Measurements from ENCODE around the gene CORO7. TPM values are rescaled to one million over a fixed set of nuclear protein-coding genes. Genes with fewer than 3 reads are reported as not detected.

Gene CORO7
- total RNA-seq, 1 experiment from 2014 or later, result 16.5 TPM

- DNase-seq (ENCODE audit: low spot score), result no peak
Observed at GRCh38 chr16:4322121-4323052, 94.0 kb downstream of the CORO7 start.

GRCh38 chr16:4321286-4322120 lies 94.9 kb downstream of the CORO7 start:
- DNase-seq (ENCODE audit: low spot score), result no peak

GRCh38 chr16:4320571-4321137 lies 95.7 kb downstream of the CORO7 start:
- no peak for DNase-seq (ENCODE audit: low spot score)

GRCh38 chr16:4319454-4320421 lies 96.7 kb downstream of the CORO7 start:
- DNase-seq (ENCODE audit: low spot score), result peak; percentile 56

- DNase-seq (ENCODE audit: low spot score), result no peak
Observed at GRCh38 chr16:4318967-4319366, 97.4 kb downstream of the CORO7 start.

GRCh38 chr16:4318451-4318910 lies 97.9 kb downstream of the CORO7 start:
- no peak for DNase-seq (ENCODE audit: low spot score)

GRCh38 chr16:4317532-4318450 lies 98.6 kb downstream of the CORO7 start:
- DNase-seq (ENCODE audit: low spot score), result peak; percentile 85

- peak; percentile 87 for DNase-seq (ENCODE audit: low spot score)
Observed at GRCh38 chr16:4316864-4317531, 99.4 kb downstream of the CORO7 start.

- DNase-seq (ENCODE audit: low spot score), result no peak
Observed at GRCh38 chr16:4316108-4316863, 100.1 kb downstream of the CORO7 start.

GRCh38 chr16:4315186-4316107 lies 100.9 kb downstream of the CORO7 start, which contains the start of gene GLIS2:
Gene GLIS2, plus strand, starts transcription at chr16:4316067. Its CDS starts 16,214 bp downstream, at chr16:4332281.
- DNase-seq (ENCODE audit: low spot score), result peak; percentile 73

GRCh38 chr16:4314532-4315185 lies 101.7 kb downstream of the CORO7 start:
- no peak for DNase-seq (ENCODE audit: low spot score)

- no peak for DNase-seq (ENCODE audit: low spot score)
Observed at GRCh38 chr16:4313563-4314531, 102.5 kb downstream of the CORO7 start.

- DNase-seq (ENCODE audit: low spot score), result peak; percentile 91
Observed at GRCh38 chr16:4309833-4310266, 106.5 kb downstream of the CORO7 start.

GRCh38 chr16:4309102-4309832 lies 107.1 kb downstream of the CORO7 start:
- DNase-seq (ENCODE audit: low spot score), result no peak
